Activated naive CD8-positive, alpha-beta T cell treated with anti-CD3 and anti-CD28 coated beads, Interleukin-2, amount 10 ng/mL, durations not matched to agents 7 days and 5 days (primary cell): Measurements from ENCODE around the gene ZNF423. TPM values are rescaled to one million over a fixed set of nuclear protein-coding genes. Genes with fewer than 3 reads are reported as not detected.
A peak's percentile ranks its signal among the peaks of the same experiment; 100 is the strongest.

Experiments
- ATAC-seq: fragments of 150-1000 bp; cut with Tn5 transposase; one replicate; pipeline ENCODE4 v1.10.0; 2021; ENCODE audit warnings: low read depth, moderate library complexity
- POLR2A ChIA-PET: fragments of 350-600 bp; sonication (Branson Sonifier 250); formaldehyde crosslinking; loops from one replicate; lab custom pipeline; 2021; ENCODE audit warnings: antibody characterized with exemption; lab: Charles Lee
- DNase-seq: peaks from one replicate; pipeline ENCODE4 v3.0.0; 2021
- H3K27ac Mint-ChIP-seq: one replicate; pipeline ENCODE4 v1.8.0; 2022; ENCODE audit warnings: mild to moderate bottlenecking, mixed read lengths
- H3K27me3 Mint-ChIP-seq: one replicate; pipeline ENCODE4 v1.8.0; 2022; ENCODE audit warnings: mild to moderate bottlenecking, moderate library complexity, mixed read lengths
- H3K36me3 Mint-ChIP-seq: one replicate; pipeline ENCODE4 v1.8.0; 2021; ENCODE audit warnings: mild to moderate bottlenecking, mixed read lengths
- H3K4me1 Mint-ChIP-seq: one replicate; pipeline ENCODE4 v1.8.0; 2021; ENCODE audit warnings: mixed read lengths
- H3K4me3 Mint-ChIP-seq: one replicate; pipeline ENCODE4 v1.8.0; 2022; ENCODE audit warnings: mild to moderate bottlenecking, moderate library complexity, mixed read lengths
- H3K9me3 Mint-ChIP-seq: one replicate; pipeline ENCODE4 v1.8.0; 2021; ENCODE audit warnings: mixed read lengths
- total RNA-seq, 2 experiments: library from RNA; stranded (reverse); gene quantifications; one replicate each; pipeline ENCODE4 v1.2.3, GENCODE V29; 2021

Gene ZNF423
- total RNA-seq, 2 experiments from 2014 or later = 0.06 TPM; not detected in 1

DNA sequence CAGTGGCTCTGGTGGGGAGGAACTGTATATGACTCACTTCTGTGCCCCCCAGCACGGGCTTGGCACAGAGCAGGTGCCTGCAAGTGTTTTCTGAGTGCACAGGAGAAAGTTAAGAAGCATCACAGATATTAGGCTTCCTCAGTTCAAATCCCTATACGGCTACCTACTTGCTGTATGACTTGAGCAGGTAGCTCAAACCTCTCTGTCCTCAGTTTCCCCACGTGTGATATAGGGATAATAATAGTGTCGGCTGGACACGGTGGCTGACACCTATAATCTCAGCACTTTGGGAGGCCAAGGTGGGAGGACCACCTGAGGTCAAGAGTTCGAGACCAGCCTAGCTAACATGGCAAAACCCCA is 386.6 kb downstream of the ZNF423 start:
- POLR2A ChIA-PET = no interaction called here
- Mint-ChIP-seq H3K9me3 (no peaks in the 10 kb centered on the region), H3K4me3 (no peak overlapping the region), H3K36me3 (no peaks in the 10 kb centered on the region), H3K27me3 (peaks cover 2% of the 10 kb centered on the region), H3K4me1 (peaks cover 6% of the 10 kb centered on the region), H3K27ac (no peak overlapping the region)
- DNase-seq = no peak
- ATAC-seq = no peak

DNA sequence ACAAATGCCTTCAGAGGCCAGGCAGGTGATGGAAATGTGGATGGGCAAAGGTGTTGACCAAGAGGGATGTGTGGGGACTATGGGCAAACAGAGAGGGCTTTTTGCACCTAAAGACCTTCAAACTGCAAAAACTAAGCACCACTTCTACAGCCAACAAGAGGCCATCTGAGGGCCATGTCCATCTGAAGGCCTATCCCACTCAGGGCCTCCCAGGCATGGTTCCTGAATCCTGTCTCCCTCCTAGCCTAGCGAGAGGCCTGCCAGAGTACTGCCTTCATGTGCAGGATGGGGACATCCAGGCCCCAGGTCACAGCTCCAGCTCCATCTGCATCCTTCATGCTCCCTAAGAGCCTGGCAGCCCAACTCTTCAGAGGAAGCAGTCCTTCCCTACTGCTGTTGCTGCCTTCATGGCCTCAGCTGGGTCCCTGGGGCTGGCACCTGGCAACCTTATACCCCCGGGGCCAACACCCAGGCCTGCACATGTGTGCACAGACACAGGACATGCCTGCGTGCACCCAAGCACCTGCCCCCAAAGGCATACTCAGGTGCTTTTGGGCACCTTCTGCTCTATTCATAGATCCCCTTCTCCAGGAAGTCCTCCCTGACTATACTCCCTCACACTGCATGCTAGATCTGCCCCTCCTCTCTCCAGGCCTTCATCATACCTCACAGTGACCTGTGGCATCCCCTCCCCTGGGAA is 387.2 kb downstream of the ZNF423 start:
- Mint-ChIP-seq H3K9me3 (no peaks in the 10 kb centered on the region), H3K27me3 (peaks cover 2% of the 10 kb centered on the region), H3K4me1 (peaks cover 11% of the 10 kb centered on the region), H3K36me3 (no peaks in the 10 kb centered on the region), H3K27ac (no peak overlapping the region), H3K4me3 (no peak overlapping the region)
- DNase-seq (peak; percentile 24), ATAC-seq (no peak)
- POLR2A ChIA-PET = no interaction called here

DNA sequence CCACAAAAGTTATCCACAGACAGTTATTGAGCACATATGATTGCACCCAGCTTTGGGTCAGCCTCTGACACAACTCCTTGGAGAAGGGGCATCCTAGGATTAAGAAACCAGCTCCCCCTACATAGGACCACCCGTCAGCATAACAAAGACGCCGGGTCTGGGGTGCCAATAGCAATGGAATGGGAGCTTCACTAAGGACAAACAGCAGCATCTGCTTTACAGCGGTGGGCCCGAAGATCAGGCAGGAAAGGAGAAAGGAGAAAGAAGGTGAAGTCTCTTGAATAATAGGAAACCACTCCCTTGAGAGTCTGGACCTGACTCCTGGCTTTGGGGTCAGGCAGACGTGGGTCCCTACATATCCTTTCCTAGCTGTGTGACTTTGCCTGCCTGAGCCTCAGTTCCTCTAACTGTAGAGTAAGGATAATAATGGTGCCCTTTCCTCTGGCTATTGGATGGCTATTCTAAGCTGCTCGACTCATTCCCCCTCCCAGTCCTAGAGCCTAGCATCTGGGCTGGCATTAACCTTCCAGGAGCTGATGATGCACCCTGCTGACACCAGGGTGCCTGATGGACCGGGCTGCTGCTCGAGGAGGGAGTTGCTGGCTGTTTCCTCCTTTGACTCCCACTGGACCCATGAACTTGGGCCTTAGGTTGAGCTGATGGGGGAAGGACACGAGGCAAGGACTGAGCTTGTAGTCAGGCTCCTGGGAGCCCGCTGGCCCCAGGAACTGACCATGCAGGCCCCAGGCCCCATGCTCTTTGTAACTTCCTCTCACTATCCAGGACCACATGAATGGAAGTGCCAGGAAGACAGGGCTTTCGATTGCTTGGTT is 388.2 kb downstream of the ZNF423 start:
- no peak for ATAC-seq
- H3K36me3 Mint-ChIP-seq = no peaks in the 10 kb centered on the region
- peaks cover 19% of the 10 kb centered on the region for H3K4me1 Mint-ChIP-seq
- peak; percentile 13 for DNase-seq
- H3K4me3 Mint-ChIP-seq = no peak overlapping the region
- H3K27ac Mint-ChIP-seq = no peak overlapping the region
- H3K27me3 Mint-ChIP-seq = peaks cover 2% of the 10 kb centered on the region
- POLR2A ChIA-PET = no interaction called here
- H3K9me3 Mint-ChIP-seq = no peaks in the 10 kb centered on the region

DNA sequence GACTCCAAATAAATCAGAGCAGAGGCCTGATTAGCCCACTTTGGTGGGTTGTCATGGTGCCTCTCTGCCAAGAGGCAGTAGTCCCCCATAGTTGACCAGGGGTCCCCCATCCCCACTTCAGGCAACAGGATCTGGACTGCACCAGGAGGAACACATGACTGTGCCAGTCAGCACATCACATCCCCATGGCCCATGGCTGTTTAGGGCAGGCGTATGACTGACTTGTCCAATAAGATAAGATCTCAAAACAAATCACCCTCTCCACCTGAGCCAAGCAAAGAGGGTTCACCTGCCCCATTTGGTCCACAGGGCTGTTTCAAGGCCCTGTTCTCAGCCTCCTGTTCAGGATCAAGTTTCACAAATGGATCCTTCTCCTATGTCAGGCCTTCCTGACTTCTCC is 389.0 kb downstream of the ZNF423 start:
- H3K4me3 Mint-ChIP-seq = no peak overlapping the region
- ATAC-seq (no peak), DNase-seq (peak; percentile 13)
- peaks cover 3% of the 10 kb centered on the region for H3K36me3 Mint-ChIP-seq
- peaks cover 27% of the 10 kb centered on the region for H3K4me1 Mint-ChIP-seq
- POLR2A ChIA-PET = no interaction called here
- no peaks in the 10 kb centered on the region for H3K9me3 Mint-ChIP-seq
- H3K27ac Mint-ChIP-seq = no peak overlapping the region
- H3K27me3 Mint-ChIP-seq = peaks cover 2% of the 10 kb centered on the region

DNA sequence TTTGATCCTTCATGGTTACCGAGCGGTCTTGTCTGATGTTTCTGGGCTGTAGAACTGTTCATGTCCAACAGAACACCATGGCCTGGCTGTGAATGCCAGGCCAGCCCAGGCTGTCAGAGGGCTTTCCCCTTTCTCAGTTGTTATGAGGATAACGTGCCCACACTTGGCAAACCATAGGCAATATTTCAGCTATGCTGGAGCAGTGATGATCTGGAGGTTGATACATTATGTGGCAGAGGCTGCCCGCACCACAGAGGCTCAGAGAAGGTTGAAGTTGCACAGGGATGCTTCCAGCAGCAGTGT is 389.4 kb downstream of the ZNF423 start:
- Mint-ChIP-seq H3K27me3 (peaks cover 2% of the 10 kb centered on the region), H3K36me3 (peaks cover 3% of the 10 kb centered on the region), H3K9me3 (no peaks in the 10 kb centered on the region), H3K4me3 (no peak overlapping the region), H3K27ac (no peak overlapping the region), H3K4me1 (peaks cover 29% of the 10 kb centered on the region)
- POLR2A ChIA-PET = no interaction called here
- DNase-seq (peak; percentile 7), ATAC-seq (no peak)

DNA sequence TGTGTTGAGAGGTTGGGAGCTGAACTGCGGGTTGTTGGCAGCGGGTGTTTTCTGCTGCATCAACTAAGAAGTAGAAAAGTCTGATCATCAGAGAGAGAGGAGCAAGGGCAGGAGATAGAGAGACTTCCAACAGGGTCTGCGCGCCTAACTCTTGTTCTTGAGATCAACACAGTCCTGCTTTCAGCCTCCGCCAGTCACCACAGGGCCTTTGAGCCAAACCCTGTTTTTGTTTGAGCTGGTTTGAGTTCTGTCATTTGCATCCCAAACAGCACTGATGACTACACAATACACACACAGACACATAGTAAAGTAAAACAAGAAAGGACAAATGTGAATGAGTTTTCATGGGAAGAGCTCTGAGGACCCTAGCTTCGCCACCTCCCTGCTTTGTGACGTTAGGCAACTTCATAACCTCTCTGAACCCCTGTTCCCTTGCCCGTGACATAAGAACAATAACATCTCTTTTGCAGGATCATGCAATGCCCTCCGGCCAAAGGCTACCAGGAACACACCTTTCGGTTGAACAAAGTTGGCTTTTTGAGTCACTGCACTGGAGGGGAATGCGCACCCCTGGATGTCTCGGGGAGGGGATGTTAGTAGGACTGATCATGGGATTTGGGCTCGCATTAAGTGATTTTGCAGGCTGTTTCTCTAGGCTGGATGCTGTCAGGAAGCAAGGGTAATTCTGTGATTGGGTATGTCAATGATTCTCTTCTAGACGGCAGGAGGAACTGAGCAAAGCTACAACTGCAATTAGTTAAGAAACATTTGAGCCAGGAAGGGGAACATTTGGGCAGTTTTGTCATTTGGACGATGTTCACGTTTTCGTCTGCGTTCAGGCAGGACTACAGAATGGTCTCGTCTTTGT is 390.0 kb downstream of the ZNF423 start:
- H3K4me1 Mint-ChIP-seq = peaks cover 29% of the 10 kb centered on the region
- H3K27me3 Mint-ChIP-seq = peaks cover 2% of the 10 kb centered on the region
- no peak overlapping the region for H3K27ac Mint-ChIP-seq
- H3K36me3 Mint-ChIP-seq = peaks cover 3% of the 10 kb centered on the region
- no peak for ATAC-seq
- POLR2A ChIA-PET = no interaction called here
- H3K4me3 Mint-ChIP-seq = no peak overlapping the region
- H3K9me3 Mint-ChIP-seq = no peaks in the 10 kb centered on the region
- DNase-seq = peak; percentile 20

DNA sequence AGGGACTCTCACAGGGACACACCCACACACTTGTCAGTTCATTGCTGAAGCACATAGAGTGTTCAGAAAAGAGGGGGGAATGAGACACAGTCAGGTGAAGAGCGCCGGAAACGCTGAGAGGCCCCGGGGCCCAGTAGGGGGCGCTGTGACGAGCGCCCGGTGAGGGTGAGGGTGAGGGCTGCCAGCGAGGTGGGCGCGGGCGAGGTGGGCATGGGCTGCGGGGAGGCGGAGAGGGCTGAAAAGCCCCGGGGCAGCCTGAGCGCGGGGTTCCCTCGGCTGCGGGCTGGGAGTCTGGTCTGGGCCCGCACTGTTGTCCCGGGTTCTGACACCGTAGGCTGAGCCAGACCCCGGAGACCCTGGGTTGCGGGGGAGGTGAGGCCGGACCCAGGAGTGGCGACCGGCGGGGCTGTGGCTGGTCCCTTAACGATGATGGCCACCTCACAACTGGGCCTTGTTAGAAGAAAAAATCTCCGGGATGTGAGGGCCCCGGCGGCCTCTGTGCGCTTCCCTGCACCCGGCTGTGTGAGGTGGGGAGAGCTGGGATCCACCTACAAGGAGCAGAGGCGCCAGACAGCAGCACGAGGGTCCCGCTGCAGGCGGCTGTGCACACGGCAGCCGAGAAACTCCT is 390.9 kb downstream of the ZNF423 start:
- H3K27me3 Mint-ChIP-seq = peaks cover 2% of the 10 kb centered on the region
- no peaks in the 10 kb centered on the region for H3K9me3 Mint-ChIP-seq
- H3K4me1 Mint-ChIP-seq = peaks cover 31% of the 10 kb centered on the region
- peaks cover 3% of the 10 kb centered on the region for H3K36me3 Mint-ChIP-seq
- no peak for ATAC-seq
- POLR2A ChIA-PET = no interaction called here
- no peak overlapping the region for H3K4me3 Mint-ChIP-seq
- no peak overlapping the region for H3K27ac Mint-ChIP-seq
- DNase-seq = peak; percentile 37

DNA sequence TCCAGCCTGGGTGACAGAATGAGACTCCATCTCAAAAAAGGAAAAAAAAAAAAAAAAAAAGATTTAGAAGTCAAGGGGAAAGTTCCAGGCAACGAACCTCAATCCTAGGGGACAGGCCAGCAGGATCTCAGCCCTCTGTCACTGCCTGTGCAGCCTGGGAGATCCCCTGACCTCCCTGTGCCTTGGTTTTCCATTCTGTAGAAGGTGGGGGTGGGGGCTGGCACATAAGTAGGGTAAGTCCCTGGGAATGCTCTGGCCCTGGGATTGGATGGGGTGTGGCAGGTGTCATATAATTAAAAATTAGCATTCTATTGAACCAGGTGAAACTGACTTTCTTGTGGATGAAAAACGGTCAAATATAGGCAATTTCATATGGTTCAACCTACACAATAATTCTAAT is 391.8 kb downstream of the ZNF423 start:
- DNase-seq (no peak), ATAC-seq (no peak)
- H3K4me1 Mint-ChIP-seq = peaks cover 31% of the 10 kb centered on the region
- POLR2A ChIA-PET = interaction anchor here (1.7 kb wide), 1 partner anchor 22 kb away, joined by 7 read pairs; no protein-coding TSS in a partner anchor
- H3K36me3 Mint-ChIP-seq = peaks cover 3% of the 10 kb centered on the region
- H3K4me3 Mint-ChIP-seq = peak overlapping the region; percentile 67
- no peaks in the 10 kb centered on the region for H3K9me3 Mint-ChIP-seq
- peaks cover 2% of the 10 kb centered on the region for H3K27me3 Mint-ChIP-seq
- peak overlapping the region; percentile 90 for H3K27ac Mint-ChIP-seq

DNA sequence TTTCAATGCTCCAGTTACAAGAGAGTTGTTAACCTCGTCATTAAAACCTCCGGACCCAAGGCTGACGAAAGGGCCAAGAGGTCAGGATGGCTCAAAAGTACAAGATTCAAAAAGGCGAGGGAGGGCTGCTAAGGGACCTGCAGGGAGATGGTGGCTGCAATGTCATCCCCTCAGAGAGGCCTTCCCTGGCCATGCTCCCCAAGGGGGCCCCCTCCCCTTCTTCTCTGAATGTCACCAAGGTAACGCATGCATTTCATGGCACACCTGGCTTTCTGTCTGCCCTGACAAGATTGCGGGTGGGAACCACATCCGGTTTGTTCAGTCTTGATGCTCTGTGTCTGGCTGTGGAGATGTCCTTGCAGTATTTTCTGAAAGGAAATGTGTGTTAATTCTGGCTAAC is 392.4 kb downstream of the ZNF423 start:
- H3K36me3 Mint-ChIP-seq = peaks cover 3% of the 10 kb centered on the region
- peak; percentile 91 for ATAC-seq
- H3K27me3 Mint-ChIP-seq = peaks cover 2% of the 10 kb centered on the region
- H3K9me3 Mint-ChIP-seq = no peaks in the 10 kb centered on the region
- peak overlapping the region; percentile 90 for H3K27ac Mint-ChIP-seq
- peak; percentile 77 for DNase-seq
- POLR2A ChIA-PET = interaction anchor here (0.9 to 1.7 kb wide), 3 partner anchors 20 to 23 kb away, joined by 3 to 7 read pairs (median 3); no protein-coding TSS in a partner anchor
- H3K4me3 Mint-ChIP-seq = peak overlapping the region; percentile 67
- H3K4me1 Mint-ChIP-seq = peaks cover 31% of the 10 kb centered on the region

DNA sequence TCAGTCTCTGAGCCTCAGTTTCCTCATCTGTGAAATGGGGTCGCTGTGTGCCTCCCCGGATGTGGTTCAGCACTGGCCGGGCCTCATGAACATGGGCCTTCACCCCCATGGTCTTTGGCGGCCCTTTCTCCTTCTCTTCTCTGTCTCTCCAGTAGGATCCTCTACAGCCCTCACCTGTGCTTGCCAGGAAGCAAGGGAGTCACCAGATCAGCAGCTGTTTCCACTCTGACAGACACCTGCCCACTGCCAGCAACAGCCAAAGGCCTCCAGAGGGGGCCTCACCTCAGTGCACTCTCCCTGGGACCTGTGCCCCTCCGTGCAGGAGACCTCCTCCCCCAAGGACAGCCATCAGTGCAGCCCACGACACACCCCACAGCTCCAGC is 392.9 kb downstream of the ZNF423 start:
- Mint-ChIP-seq H3K27me3 (peaks cover 2% of the 10 kb centered on the region), H3K9me3 (no peaks in the 10 kb centered on the region), H3K4me3 (peak overlapping the region; percentile 28), H3K4me1 (peaks cover 31% of the 10 kb centered on the region), H3K36me3 (peaks cover 3% of the 10 kb centered on the region), H3K27ac (peak overlapping the region; percentile 90)
- peak; percentile 8 for ATAC-seq
- POLR2A ChIA-PET = interaction anchor here (0.9 to 1.7 kb wide), 3 partner anchors 19 to 22 kb away, joined by 3 to 7 read pairs (median 3); no protein-coding TSS in a partner anchor
- DNase-seq = peak; percentile 40

DNA sequence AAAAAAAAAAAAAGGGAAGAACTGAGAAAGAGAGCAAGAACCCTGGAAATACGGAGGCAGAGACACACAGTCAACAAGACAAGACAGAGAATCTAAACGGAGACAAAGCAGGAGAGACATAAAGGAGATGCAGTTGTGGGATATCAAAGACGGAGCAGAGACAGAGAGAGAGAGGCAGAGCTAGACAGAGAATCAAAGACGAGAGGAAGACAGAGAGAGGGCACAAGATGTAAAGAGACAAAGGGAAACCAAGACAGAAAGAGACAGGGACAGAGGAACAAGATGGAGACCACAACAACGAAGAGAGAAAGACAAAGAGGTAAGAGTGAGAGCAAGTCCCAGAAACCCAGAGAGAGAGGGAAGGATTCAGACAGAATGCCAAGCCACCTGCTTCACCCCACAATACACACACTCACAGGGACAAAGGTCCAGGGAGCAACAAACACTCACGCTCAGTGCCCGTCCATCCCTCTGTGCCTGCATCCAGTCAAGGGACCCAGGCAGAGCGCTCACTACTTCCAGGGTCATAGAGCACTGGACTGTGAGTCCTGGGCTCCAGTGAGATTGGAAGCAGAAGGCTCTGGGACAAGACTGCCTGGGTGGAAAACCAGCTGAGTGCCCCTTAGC is 393.4 kb downstream of the ZNF423 start:
- Mint-ChIP-seq H3K9me3 (no peaks in the 10 kb centered on the region), H3K27me3 (peaks cover 2% of the 10 kb centered on the region), H3K4me3 (peak overlapping the region; percentile 64), H3K27ac (peak overlapping the region; percentile 81), H3K36me3 (peaks cover 3% of the 10 kb centered on the region), H3K4me1 (peaks cover 31% of the 10 kb centered on the region)
- POLR2A ChIA-PET = interaction anchor here (1.2 to 1.7 kb wide), 2 partner anchors 19 to 20 kb away, joined by 3 to 7 read pairs; no protein-coding TSS in a partner anchor
- no peak for ATAC-seq
- no peak for DNase-seq

DNA sequence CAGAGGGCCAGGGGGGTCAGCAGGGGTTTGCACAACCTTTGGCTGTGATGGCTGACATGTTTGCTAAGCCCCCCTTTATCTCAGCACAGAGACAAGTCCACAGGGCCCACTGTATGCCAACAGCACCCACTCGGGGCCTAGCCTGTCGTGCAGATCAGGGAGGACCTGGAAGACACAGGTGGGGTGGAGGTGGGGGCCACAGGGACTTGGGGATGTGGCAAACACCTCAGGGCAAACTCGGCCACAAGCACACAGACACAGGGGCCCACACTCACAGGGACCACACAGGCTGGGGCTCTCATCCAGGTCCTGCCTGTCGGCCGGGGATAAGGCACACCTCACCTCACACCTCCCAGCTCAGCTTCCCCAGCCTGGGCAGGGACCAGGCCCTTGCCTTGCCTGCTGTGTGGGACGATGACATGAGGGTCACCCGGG is 394.4 kb downstream of the ZNF423 start:
- POLR2A ChIA-PET = no interaction called here
- H3K9me3 Mint-ChIP-seq = no peaks in the 10 kb centered on the region
- H3K27ac Mint-ChIP-seq = peak overlapping the region; percentile 81
- peak; percentile 29 for DNase-seq
- peaks cover 3% of the 10 kb centered on the region for H3K36me3 Mint-ChIP-seq
- H3K4me3 Mint-ChIP-seq = no peak overlapping the region
- H3K27me3 Mint-ChIP-seq = peaks cover 1% of the 10 kb centered on the region
- H3K4me1 Mint-ChIP-seq = peaks cover 31% of the 10 kb centered on the region
- no peak for ATAC-seq
